Neural cell (in vitro differentiated cells): ENCODE measurements around the gene CLIC6. TPM values are rescaled to one million over a fixed set of nuclear protein-coding genes. Genes with fewer than 3 reads are reported as not detected.

Source experiments
- H2AFZ ChIP-seq: fragments of 200-600, 300-800 bp; sonication (generic), shearing (Covaris generic); 2 replicates; pipeline ENCODE4 v1.6.0; 2014; ENCODE audit warnings: low read depth, mild to moderate bottlenecking, antibody characterized with exemption, low read length, moderate library complexity
- H3F3A ChIP-seq: fragments of 200-600 bp; shearing (Covaris generic); 2 replicates; pipeline ENCODE4 v1.6.1; 2016; ENCODE audit warnings: mild to moderate bottlenecking, moderate library complexity, mixed read lengths, antibody characterized with exemption, low read length; ENCODE audit not compliant: insufficient read depth, poor library complexity, severe bottlenecking
- H3K27ac ChIP-seq: fragments of 200-600, 300-800 bp; sonication (generic), shearing (Covaris generic); 2 replicates; pipeline ENCODE4 v1.5.1; 2014; ENCODE audit warnings: mild to moderate bottlenecking, low read length, moderate library complexity
- H3K27me3 ChIP-seq: fragments of 300-800, 200-600 bp; sonication (generic), shearing (Covaris generic); 2 replicates; pipeline ENCODE4 v1.6.0; 2014; ENCODE audit warnings: mild to moderate bottlenecking, low read depth, low read length, moderate library complexity; ENCODE audit not compliant: insufficient read depth
- H3K36me3 ChIP-seq: fragments of 300-800, 200-600 bp; sonication (generic), shearing (Covaris generic); 2 replicates; pipeline ENCODE4 v1.5.1; 2014; ENCODE audit warnings: mild to moderate bottlenecking, antibody characterized with exemption, low read length, moderate library complexity; ENCODE audit not compliant: insufficient read depth
- H3K4me2 ChIP-seq: fragments of 300-800, 200-600 bp; sonication (generic), shearing (Covaris generic); 2 replicates; pipeline ENCODE4 v1.6.0; 2014; ENCODE audit warnings: mild to moderate bottlenecking, low read length
- H3K4me3 ChIP-seq: fragments of 300-800, 200-600 bp; sonication (generic), shearing (Covaris generic); 2 replicates; pipeline ENCODE4 v1.5.1; 2014; ENCODE audit warnings: mild to moderate bottlenecking, low read length, moderate library complexity
- H3K79me2 ChIP-seq: fragments of 200-600 bp; shearing (Covaris generic); replicated peaks from 2 replicates; pipeline ENCODE4 v1.6.0; 2014; ENCODE audit warnings: mild to moderate bottlenecking, low read length, moderate library complexity; ENCODE audit not compliant: insufficient read depth
- H3K9ac ChIP-seq: fragments of 300-800, 200-600 bp; sonication (generic), shearing (Covaris generic); 2 replicates; pipeline ENCODE4 v1.6.1; 2016; ENCODE audit warnings: mild to moderate bottlenecking, low read length, mixed read lengths
- H3K9me2 ChIP-seq: fragments of 200-600 bp; shearing (Covaris generic); 2 replicates; pipeline ENCODE4 v1.6.1; 2016; ENCODE audit warnings: mild to moderate bottlenecking, low read length, mixed read lengths; ENCODE audit not compliant: insufficient read depth
- H3K9me3 ChIP-seq: fragments of 200-600, 300-800 bp; sonication (generic), shearing (Covaris generic); 2 replicates; pipeline ENCODE4 v1.6.1; 2016; ENCODE audit warnings: mild to moderate bottlenecking, mixed run types, low read length, moderate library complexity, mixed read lengths
- H4K20me1 ChIP-seq: fragments of 200-600 bp; shearing (Covaris generic); 2 replicates; pipeline ENCODE4 v1.6.1; 2016; ENCODE audit warnings: mild to moderate bottlenecking, mixed run types; ENCODE audit not compliant: insufficient read depth
- EP300 ChIP-seq: fragments of 450-650 bp; conservative IDR thresholded peaks from 2 replicates; pipeline ENCODE4 v1.6.1; 2014; ENCODE audit warnings: antibody characterized with exemption, mild to moderate bottlenecking, moderate library complexity; ENCODE audit not compliant: poor library complexity, severe bottlenecking
- EZH2 ChIP-seq: fragments of 200-600, 300-800 bp; shearing (Covaris generic), sonication (generic); IDR thresholded peaks from 2 replicates; pipeline ENCODE4 v1.6.1; 2014; ENCODE audit warnings: antibody characterized with exemption, low read length, borderline replicate concordance, mild to moderate bottlenecking; ENCODE audit not compliant: insufficient read depth, poor library complexity, severe bottlenecking
- MXI1 ChIP-seq: fragments of 450-650 bp; conservative IDR thresholded peaks from 2 replicates; pipeline ENCODE4 v1.6.1; 2014; ENCODE audit warnings: antibody characterized with exemption, mild to moderate bottlenecking; ENCODE audit not compliant: poor library complexity, severe bottlenecking
- POLR2AphosphoS5 ChIP-seq: IDR thresholded peaks from 2 replicates; pipeline ENCODE4 v1.6.1; 2012
- RAD21 ChIP-seq: fragments of 450-650 bp; conservative IDR thresholded peaks from 2 replicates; pipeline ENCODE4 v1.6.1; 2014; ENCODE audit warnings: antibody characterized with exemption, mild to moderate bottlenecking, moderate library complexity
- SMC3 ChIP-seq: fragments of 450-650 bp; conservative IDR thresholded peaks from 2 replicates; pipeline ENCODE4 v1.6.1; 2014; ENCODE audit warnings: antibody characterized with exemption, mild to moderate bottlenecking, moderate library complexity; ENCODE audit not compliant: poor library complexity
- TAF1 ChIP-seq: IDR thresholded peaks from 2 replicates; pipeline ENCODE4 v1.6.1; 2012; ENCODE audit warnings: low read depth
- polyA plus RNA-seq: library from polyadenylated mRNA; depleted of rRNA; stranded (reverse); fragments of >200 nt; gene quantifications from 2 replicates; pipeline ENCODE4 v1.2.3, GENCODE V29; 2014
- TF ChIP-seq, protein P1 (sequence below): IDR thresholded peaks from 2 replicates; pipeline ENCODE4 v1.6.1; 2012; ENCODE audit warnings: borderline replicate concordance
- TF ChIP-seq, protein P2 (sequence below): fragments of 450-650 bp; IDR thresholded peaks from 2 replicates; pipeline ENCODE4 v1.5.1; 2014; ENCODE audit warnings: antibody characterized with exemption, mild to moderate bottlenecking, moderate library complexity; ENCODE audit not compliant: poor library complexity, severe bottlenecking

The CLIC6 gene
- polyA plus RNA-seq, 1 donor from 2014 or later, result 0.32 TPM

DNA sequence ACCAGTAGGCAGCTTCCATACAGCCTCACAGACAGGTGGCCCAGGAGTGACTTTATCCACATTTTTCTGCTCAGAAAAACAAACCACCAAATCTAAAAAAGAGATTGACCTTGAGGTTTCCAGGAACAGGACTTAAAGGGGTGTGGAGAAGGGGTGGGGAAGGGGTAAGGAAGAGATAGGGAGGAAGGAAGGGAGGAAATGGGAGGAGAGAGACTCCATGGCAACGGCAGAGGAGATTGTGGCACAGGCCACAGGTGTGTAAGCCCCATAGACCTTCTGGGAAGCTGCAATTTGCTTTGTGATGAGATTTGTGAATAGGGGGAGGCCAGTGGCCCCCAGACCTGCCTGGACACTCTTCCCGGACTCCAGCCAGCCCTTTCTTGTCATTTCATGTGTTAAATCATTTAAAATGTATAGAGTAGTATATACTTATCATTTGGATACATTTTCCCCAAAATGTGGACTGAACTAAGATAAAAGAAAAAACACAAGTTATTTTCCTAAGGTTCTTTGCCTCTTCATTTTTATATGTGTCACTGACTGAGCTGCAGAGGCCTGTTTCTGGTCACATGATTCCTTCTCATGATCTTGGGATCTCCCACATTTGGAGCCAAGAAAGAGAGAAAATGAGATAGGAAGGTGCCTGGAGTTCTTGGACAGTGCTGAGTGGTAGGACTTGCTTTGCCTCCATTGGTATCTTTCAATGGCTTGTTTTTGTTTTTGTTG, 55.5 kb downstream of the CLIC6 start:
- no peaks in the 10 kb centered on the region for H3F3A ChIP-seq
- no peaks in the 10 kb centered on the region for H4K20me1 ChIP-seq
- H2AFZ ChIP-seq, result no peak overlapping the region
- no peaks in the 10 kb centered on the region for H3K9me3 ChIP-seq
- H3K9ac ChIP-seq, result no peak overlapping the region
- no peaks in the 10 kb centered on the region for H3K27me3 ChIP-seq
- H3K27ac ChIP-seq, result no peak overlapping the region
- no peaks in the 10 kb centered on the region for H3K79me2 ChIP-seq
- H3K9me2 ChIP-seq, result no peaks in the 10 kb centered on the region
- H3K4me3 ChIP-seq, result no peak overlapping the region
- no peak overlapping the region for H3K4me2 ChIP-seq
- TF ChIP-seq TAF1 (no peak), SMC3 (no peak), EZH2 (no peak), POLR2AphosphoS5 (no peak), EP300 (no peak), RAD21 (no peak), MXI1 (no peak)
- TF ChIP-seq, protein P1, sequence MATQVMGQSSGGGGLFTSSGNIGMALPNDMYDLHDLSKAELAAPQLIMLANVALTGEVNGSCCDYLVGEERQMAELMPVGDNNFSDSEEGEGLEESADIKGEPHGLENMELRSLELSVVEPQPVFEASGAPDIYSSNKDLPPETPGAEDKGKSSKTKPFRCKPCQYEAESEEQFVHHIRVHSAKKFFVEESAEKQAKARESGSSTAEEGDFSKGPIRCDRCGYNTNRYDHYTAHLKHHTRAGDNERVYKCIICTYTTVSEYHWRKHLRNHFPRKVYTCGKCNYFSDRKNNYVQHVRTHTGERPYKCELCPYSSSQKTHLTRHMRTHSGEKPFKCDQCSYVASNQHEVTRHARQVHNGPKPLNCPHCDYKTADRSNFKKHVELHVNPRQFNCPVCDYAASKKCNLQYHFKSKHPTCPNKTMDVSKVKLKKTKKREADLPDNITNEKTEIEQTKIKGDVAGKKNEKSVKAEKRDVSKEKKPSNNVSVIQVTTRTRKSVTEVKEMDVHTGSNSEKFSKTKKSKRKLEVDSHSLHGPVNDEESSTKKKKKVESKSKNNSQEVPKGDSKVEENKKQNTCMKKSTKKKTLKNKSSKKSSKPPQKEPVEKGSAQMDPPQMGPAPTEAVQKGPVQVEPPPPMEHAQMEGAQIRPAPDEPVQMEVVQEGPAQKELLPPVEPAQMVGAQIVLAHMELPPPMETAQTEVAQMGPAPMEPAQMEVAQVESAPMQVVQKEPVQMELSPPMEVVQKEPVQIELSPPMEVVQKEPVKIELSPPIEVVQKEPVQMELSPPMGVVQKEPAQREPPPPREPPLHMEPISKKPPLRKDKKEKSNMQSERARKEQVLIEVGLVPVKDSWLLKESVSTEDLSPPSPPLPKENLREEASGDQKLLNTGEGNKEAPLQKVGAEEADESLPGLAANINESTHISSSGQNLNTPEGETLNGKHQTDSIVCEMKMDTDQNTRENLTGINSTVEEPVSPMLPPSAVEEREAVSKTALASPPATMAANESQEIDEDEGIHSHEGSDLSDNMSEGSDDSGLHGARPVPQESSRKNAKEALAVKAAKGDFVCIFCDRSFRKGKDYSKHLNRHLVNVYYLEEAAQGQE, result no peak
- TF ChIP-seq, protein P2, sequence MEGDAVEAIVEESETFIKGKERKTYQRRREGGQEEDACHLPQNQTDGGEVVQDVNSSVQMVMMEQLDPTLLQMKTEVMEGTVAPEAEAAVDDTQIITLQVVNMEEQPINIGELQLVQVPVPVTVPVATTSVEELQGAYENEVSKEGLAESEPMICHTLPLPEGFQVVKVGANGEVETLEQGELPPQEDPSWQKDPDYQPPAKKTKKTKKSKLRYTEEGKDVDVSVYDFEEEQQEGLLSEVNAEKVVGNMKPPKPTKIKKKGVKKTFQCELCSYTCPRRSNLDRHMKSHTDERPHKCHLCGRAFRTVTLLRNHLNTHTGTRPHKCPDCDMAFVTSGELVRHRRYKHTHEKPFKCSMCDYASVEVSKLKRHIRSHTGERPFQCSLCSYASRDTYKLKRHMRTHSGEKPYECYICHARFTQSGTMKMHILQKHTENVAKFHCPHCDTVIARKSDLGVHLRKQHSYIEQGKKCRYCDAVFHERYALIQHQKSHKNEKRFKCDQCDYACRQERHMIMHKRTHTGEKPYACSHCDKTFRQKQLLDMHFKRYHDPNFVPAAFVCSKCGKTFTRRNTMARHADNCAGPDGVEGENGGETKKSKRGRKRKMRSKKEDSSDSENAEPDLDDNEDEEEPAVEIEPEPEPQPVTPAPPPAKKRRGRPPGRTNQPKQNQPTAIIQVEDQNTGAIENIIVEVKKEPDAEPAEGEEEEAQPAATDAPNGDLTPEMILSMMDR, result no peak
- H3K36me3 ChIP-seq, result no peaks in the 10 kb centered on the region

DNA sequence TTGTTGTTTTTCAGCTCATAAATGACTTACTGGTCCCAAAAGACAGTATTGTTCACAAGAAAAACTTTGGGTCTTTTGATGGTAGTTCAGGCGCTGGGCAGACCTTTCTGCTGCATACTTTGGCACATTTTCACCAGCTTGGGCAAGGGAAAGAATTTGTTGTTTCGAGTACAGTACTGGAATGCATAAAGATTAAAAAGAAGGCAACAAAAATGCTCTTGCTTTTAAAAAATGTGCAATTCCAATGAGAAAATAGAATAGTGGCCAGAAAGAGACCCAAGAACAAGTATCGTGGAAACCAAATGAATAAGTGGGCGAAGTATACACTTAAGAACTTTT, 56.0 kb downstream of the CLIC6 start:
- Histone ChIP-seq H3K27me3 (no peaks in the 10 kb centered on the region), H3K4me3 (no peak overlapping the region)

More for the DNA sequence above, 56.0 kb downstream of the CLIC6 start:
- Histone ChIP-seq H3K9me2 (no peaks in the 10 kb centered on the region), H3K79me2 (no peaks in the 10 kb centered on the region), H3F3A (no peaks in the 10 kb centered on the region), H3K4me2 (no peak overlapping the region), H3K9me3 (no peaks in the 10 kb centered on the region), H3K27ac (no peak overlapping the region), H3K9ac (no peak overlapping the region), H3K36me3 (no peaks in the 10 kb centered on the region), H4K20me1 (no peaks in the 10 kb centered on the region), H2AFZ (no peak overlapping the region)
- TF ChIP-seq, protein P1, result no peak
- TF ChIP-seq POLR2AphosphoS5 (no peak), RAD21 (no peak), TAF1 (no peak), MXI1 (no peak), SMC3 (no peak), EZH2 (no peak), EP300 (no peak)
- TF ChIP-seq, protein P2, result no peak
